Activated CD8-positive, alpha-beta memory T cell treated with anti-CD3 and anti-CD28 coated beads, Interleukin-2, amount 50 U/mL, for 4 hours (primary cell): ENCODE data around the gene TMEM59L.
"Not testable (repeated sequence)": the region's sequence is repeated elsewhere in the genome, so short reads cannot be mapped to it uniquely, and the experiment has no call there.

Experiments
- DNase-seq: peaks from one replicate; pipeline ENCODE4 v3.0.0-alpha.2; 2020

Gene TMEM59L

GRCh38 chr19:18594096-18594823, 18.4 kb upstream of the TMEM59L start:
- peak; percentile 81 for DNase-seq

DNA sequence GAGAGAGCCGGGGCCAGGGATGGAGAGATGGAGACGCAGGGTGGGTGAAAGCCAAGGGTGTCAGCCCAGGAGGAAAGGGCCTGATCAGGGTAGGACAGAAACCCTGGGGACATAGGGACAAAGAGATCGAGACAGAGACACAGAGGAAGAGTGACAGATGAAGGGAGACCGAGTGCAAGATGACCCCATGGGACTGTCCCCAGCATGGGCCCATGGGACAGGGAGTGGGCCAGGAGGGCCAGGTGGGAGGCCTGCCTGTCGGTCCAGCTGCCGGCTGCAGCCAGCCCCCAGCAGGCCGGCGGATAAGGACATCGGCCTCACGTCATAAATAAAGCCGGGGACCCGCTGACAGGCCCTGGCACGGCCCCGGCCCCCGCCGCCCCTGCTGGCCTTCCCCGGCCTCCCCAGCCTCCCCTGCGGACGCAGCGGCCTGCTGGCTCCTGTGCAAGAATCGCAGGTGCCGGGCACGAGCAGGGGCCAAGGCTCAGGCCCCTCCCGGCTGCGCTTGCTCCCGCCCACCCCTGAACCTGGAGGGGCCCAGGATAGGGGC, 17.8 kb upstream of the TMEM59L start:
- no peak for DNase-seq

- DNase-seq: no peak
These were observed 17.2 kb upstream of the TMEM59L start for GRCh38 chr19:18595475-18595874.

GRCh38 chr19:18596752-18597157, 15.9 kb upstream of the TMEM59L start:
- DNase-seq: no peak

DNA sequence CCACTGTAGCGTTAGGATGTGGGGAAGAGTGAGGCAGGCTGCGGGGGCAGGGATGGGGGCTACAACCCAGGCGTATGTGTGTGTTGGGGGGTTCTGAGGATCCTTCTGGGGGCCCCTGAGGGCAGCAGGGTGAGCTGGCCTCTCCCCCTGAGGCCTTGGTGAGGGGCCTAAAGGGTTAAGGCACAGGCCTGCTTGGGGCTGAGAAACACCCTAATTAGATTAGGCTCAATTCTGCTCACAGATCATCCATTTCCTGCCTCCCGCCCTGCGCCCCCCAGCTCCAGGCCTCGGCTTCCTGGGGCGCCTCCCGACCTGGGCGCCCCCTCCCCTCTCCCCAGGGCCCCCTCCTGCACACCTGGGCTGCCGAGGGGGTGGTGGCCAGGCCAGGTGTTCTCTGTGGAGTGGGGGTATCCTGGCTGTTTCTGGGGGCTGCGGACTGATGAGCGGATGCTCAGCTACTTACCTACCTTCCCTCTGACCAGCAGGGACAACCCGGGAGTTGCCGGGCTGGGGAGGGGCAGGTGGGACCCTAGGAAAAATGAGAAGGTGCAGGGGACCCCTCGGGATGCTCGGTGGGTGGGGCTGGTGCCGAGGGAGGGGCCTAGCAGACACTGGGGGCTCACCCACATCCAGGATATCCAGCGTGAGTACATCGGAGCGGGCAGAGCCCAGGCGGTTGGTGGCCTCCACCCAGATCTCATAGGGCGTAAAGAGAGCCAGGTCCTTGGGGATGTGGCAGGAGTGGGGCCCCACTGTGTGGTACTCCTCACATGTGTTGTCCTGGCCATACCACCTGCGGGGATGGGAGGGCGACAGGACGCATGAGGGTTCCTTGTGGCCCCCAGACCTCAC, 14.6 kb upstream of the TMEM59L start:
- DNase-seq: no peak

- DNase-seq: no peak
These were observed 13.2 kb upstream of the TMEM59L start for GRCh38 chr19:18599485-18599884.

- not testable (repeated sequence) for DNase-seq
These were observed 11.8 kb upstream of the TMEM59L start for GRCh38 chr19:18600692-18601397.

GRCh38 chr19:18601875-18602274, 10.8 kb upstream of the TMEM59L start:
- no peak for DNase-seq

- DNase-seq: no peak
These were observed 9.3 kb upstream of the TMEM59L start for GRCh38 chr19:18603255-18603957.

GRCh38 chr19:18603958-18604819, 8.5 kb upstream of the TMEM59L start:
- DNase-seq: no peak

DNA sequence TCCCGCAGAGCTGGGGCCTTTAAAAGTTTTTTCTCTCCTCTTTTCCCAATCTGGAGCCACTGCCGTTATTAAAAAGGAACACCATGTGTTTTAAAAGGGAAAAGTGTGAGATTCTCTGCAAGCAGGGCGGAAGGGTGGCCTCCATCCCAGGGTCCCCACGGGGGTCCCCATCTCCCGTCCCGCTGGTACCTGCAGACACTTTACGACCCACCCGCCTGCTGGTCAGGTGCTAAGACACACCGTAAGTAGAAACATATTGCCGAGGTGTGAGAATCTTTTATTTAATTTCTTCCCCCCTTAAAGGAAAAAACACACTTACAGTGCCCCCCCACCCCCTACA, 7.9 kb upstream of the TMEM59L start:
- no peak for DNase-seq

DNA sequence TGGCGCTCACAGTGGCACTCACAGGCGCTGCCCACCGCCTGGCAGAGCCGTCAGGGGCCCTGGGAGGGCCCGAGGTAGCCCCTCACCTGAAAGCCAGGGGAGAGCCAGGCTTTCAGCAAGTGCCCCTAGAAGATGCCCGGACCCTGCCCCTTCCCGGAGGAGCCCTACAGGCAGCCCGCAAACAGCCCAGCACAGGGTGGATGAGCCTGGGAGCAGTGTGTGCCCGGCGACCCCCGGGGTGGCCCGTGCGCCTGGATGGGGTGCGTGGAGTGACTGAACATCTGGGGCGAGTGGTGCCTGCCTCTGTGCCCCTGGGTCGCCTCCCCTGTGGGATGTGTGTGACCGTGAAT, 7.5 kb upstream of the TMEM59L start:
- DNase-seq: no peak

DNA sequence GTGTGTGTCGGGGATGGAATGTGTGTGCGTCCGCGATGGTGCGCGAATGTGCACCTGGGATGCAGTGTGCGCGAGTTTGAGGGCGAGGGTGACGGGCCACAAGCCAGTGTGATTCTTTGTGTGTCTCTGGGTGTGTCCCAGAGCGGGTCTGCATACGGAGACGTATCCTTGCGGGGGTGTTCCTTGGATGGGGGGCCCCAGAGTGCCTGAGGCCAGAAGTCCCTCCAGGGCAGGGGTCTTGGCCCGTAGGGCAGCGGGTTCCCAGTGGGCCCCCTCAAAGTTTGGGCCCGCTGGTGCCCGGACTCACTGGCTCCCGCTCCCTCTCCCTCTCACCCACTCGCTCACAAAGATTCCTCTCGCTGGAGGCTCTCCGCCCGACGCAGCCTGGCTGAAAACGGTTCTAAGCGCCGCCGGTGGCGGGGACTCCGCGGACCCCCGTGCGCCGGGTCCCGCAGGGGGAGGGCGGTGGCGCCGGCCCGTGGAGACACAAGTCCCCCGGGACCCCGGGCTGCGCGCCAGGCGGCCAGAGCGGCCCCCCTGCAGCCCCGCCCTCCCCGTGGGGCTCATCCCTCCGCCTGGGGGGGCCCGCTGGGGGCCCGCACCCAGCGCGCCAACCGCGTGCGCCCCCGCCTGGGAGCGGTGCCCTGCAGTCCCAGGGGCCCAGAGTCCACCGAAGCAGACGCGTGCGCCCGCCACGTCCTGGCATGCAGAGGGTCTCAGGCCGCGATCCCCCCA, 7.0 kb upstream of the TMEM59L start:
- DNase-seq: no peak

- no peak for DNase-seq
These were observed 6.1 kb upstream of the TMEM59L start, which contains the start of gene CRLF1 for GRCh38 chr19:18606281-18607225. Gene CRLF1, minus strand, starts transcription at chr19:18606799. Its CDS starts 143 bp downstream, at chr19:18606656.

GRCh38 chr19:18607226-18608101, 5.2 kb upstream of the TMEM59L start:
- DNase-seq: peak; percentile 49

GRCh38 chr19:18608102-18608804, 4.4 kb upstream of the TMEM59L start:
- no peak for DNase-seq

GRCh38 chr19:18608805-18609716, 3.6 kb upstream of the TMEM59L start:
- DNase-seq: no peak
